HCT116 (cell line): ENCODE data around the gene FBXW8. TPM values are rescaled to one million over a fixed set of nuclear protein-coding genes. Genes with fewer than 3 reads are reported as not detected.

ENCODE experiments used
- ATAC-seq: fragments of 200-7000 bp; cut with Tn5 transposase; 2 replicates; pipeline ENCODE4 v1.9.1; 2020; ENCODE audit warnings: mild to moderate bottlenecking, moderate library complexity
- BruUV-seq: library from RNA; stranded (reverse); fragments of 400-500 nt; replicated peaks from 2 replicates; lab custom pipeline; 2021; lab: Mats Ljungman, UMichigan
- CTCF ChIA-PET: fragments of 300-600 bp; sonication (Branson Sonifier 250); formaldehyde crosslinking; loops from one replicate; lab custom pipeline; 2021; ENCODE audit warnings: antibody characterized with exemption; lab: Charles Lee
- POLR2A ChIA-PET: fragments of 300-600, 350-600 bp; sonication (Branson Sonifier 250); formaldehyde crosslinking; loops from one replicate; lab custom pipeline; 2021; ENCODE audit warnings: antibody characterized with exemption; lab: Charles Lee
- RAD21 ChIA-PET, 2 experiments: fragments of 300-600 bp; sonication (Branson Sonifier 250); formaldehyde crosslinking; loops; one replicate each; lab custom pipeline; 2023; ENCODE audit warnings: low total read pairs in 2 of 2; ENCODE audit not compliant: uncharacterized antibody in 2 of 2, unreplicated experiment in 2 of 2, low non-redundant PET in 1 of 2; lab: Charles Lee
- DNase-seq: peaks from one replicate; pipeline ENCODE4 v3.0.0-alpha.2; 2010; ENCODE audit warnings: low read depth, low spot score
- H2AFZ ChIP-seq: fragments of 200-600 bp; shearing (Covaris generic), sonication (generic); 2 replicates; pipeline ENCODE4 v1.6.1; 2017; ENCODE audit warnings: low read depth, mixed run types, mixed read lengths, antibody characterized with exemption, low read length; ENCODE audit not compliant: poor library complexity, severe bottlenecking
- H3K27ac ChIP-seq: 2 replicates; pipeline ENCODE4 v1.5.1; 2012; ENCODE audit warnings: low read depth, low read length
- H3K27me3 ChIP-seq: fragments of 200-600 bp; sonication (generic); 2 replicates; pipeline ENCODE4 v1.6.1; 2016; ENCODE audit warnings: mixed run types, low read length, mixed read lengths; ENCODE audit not compliant: insufficient read depth
- H3K36me3 ChIP-seq, 2 experiments: fragments of 200-500 bp in 1 of 2; fragments of 200-600 bp in 1 of 2; sonication (Bioruptor generic) in 1 of 2; sonication (generic) in 1 of 2; 2 replicates each; pipeline versions ENCODE4 v1.5.1 to v1.6.1; 2014 to 2016; ENCODE audit warnings: low read length in 2 of 2, inconsistent platforms in 1 of 2, mixed read lengths in 1 of 2, mixed run types in 1 of 2; ENCODE audit not compliant: insufficient read depth in 2 of 2, control insufficient read depth in 1 of 2
- H3K4me1 ChIP-seq, 2 experiments: fragments of 200-600 bp in 1 of 2; sonication (generic) in 1 of 2; 2 replicates each; pipeline versions ENCODE4 v1.5.1 to v1.6.1; 2012 to 2017; ENCODE audit warnings: low read length in 2 of 2, inconsistent platforms in 1 of 2, mild to moderate bottlenecking in 1 of 2, mixed read lengths in 1 of 2, mixed run types in 1 of 2, moderate library complexity in 1 of 2; ENCODE audit not compliant: insufficient read depth in 2 of 2, control insufficient read depth in 1 of 2
- H3K4me2 ChIP-seq: fragments of 200-600 bp; sonication (generic); 2 replicates; pipeline ENCODE4 v1.6.1; 2017; ENCODE audit warnings: mixed run types, low read length, mixed read lengths
- H3K4me3 ChIP-seq, 2 experiments: fragments of 200-600 bp in 1 of 2; sonication (generic) in 1 of 2; replicated peaks in 1 of 2; 2 replicates each; pipeline ENCODE4 v1.5.1; 2011 to 2016; ENCODE audit warnings: low read length in 2 of 2, control low read depth in 1 of 2, low read depth in 1 of 2, mild to moderate bottlenecking in 1 of 2, mixed read lengths in 1 of 2, mixed run types in 1 of 2
- H3K79me2 ChIP-seq: fragments of 200-600 bp; sonication (generic); 2 replicates; pipeline ENCODE4 v1.6.1; 2017; ENCODE audit warnings: mild to moderate bottlenecking, mixed run types, low read length, moderate library complexity, mixed read lengths; ENCODE audit not compliant: insufficient read depth
- H3K9ac ChIP-seq: fragments of 200-600 bp; sonication (generic); 2 replicates; pipeline ENCODE4 v1.6.1; 2016; ENCODE audit warnings: low read length, mixed read lengths
- H3K9me2 ChIP-seq: fragments of 200-600 bp; sonication (generic), shearing (Covaris generic); 2 replicates; pipeline ENCODE4 v1.6.1; 2017; ENCODE audit warnings: mixed run types, mild to moderate bottlenecking, moderate library complexity; ENCODE audit not compliant: insufficient read depth
- H3K9me3 ChIP-seq, 2 experiments: fragments of 200-500 bp in 1 of 2; fragments of 200-600 bp in 1 of 2; sonication (Bioruptor generic) in 1 of 2; sonication (generic) in 1 of 2; 2 replicates each; pipeline ENCODE4 v1.6.1; 2014 to 2017; ENCODE audit warnings: low read length in 2 of 2, mixed read lengths in 2 of 2, inconsistent platforms in 1 of 2, low read depth in 1 of 2, mild to moderate bottlenecking in 1 of 2, mixed run types in 1 of 2, moderate library complexity in 1 of 2; ENCODE audit not compliant: control insufficient read depth in 1 of 2, insufficient read depth in 1 of 2
- H4K20me1 ChIP-seq: fragments of 200-600 bp; sonication (generic), shearing (Covaris generic); 2 replicates; pipeline ENCODE4 v1.6.1; 2017; ENCODE audit warnings: mixed run types, mild to moderate bottlenecking, moderate library complexity; ENCODE audit not compliant: insufficient read depth
- CBX3 ChIP-seq: IDR thresholded peaks from 2 replicates; pipeline ENCODE4 v1.6.1; 2012; ENCODE audit warnings: low read depth
- SRF ChIP-seq: IDR thresholded peaks from 2 replicates; pipeline ENCODE4 v1.6.1; 2012; ENCODE audit warnings: low read depth
- TCF7L2 ChIP-seq: IDR thresholded peaks from 2 replicates; pipeline ENCODE4 v1.7.0; 2011; ENCODE audit warnings: borderline replicate concordance, inconsistent platforms; ENCODE audit not compliant: insufficient read depth, insufficient read length; ENCODE audit errors: extremely low read depth
- YY1 ChIP-seq: IDR thresholded peaks from 2 replicates; pipeline ENCODE4 v1.6.1; 2011; ENCODE audit warnings: low read length, low read depth, moderate library complexity, mild to moderate bottlenecking; ENCODE audit not compliant: insufficient replicate concordance; ENCODE audit errors: extremely low read depth
- ZFX ChIP-seq: fragments of 450-650 bp; IDR thresholded peaks from 2 replicates; pipeline ENCODE4 v1.6.1; 2017
- ZNF274 ChIP-seq: fragments of 200-500 bp; sonication (Bioruptor generic); IDR thresholded peaks from 2 replicates; pipeline ENCODE4 v1.6.1; 2014; ENCODE audit warnings: mild to moderate bottlenecking, low read depth, low read length, inconsistent platforms
- intact Hi-C: fragments of 100-400 bp; cut with micrococcal nuclease; formaldehyde crosslinking; loops from 2 replicates; pipeline ENCODE4 v1.10.0; 2022
- total RNA-seq: library from RNA; stranded (reverse); gene quantifications from one replicate; pipeline ENCODE4 v1.2.1, GENCODE V29; 2021; ENCODE audit not compliant: unreplicated experiment
- TF ChIP-seq, protein P1 (sequence below), 3 experiments: fragments of 200-600 bp in 1 of 3; sonication (generic) in 1 of 3; IDR thresholded peaks in 2 of 3; conservative IDR thresholded peaks in 1 of 3; 2 replicates each; pipeline ENCODE4 v1.5.1; 2012 to 2017; ENCODE audit warnings: low read depth in 2 of 3, low read length in 2 of 3, antibody characterized with exemption in 1 of 3, borderline replicate concordance in 1 of 3, control low read depth in 1 of 3, mild to moderate bottlenecking in 1 of 3, mixed read lengths in 1 of 3, mixed run types in 1 of 3, moderate library complexity in 1 of 3; ENCODE audit not compliant: insufficient read depth in 1 of 3
- TF ChIP-seq, protein P2 (sequence below): IDR thresholded peaks from 2 replicates; pipeline ENCODE4 v1.6.1; 2012
- TF ChIP-seq, protein P3 (sequence below): IDR thresholded peaks from 2 replicates; pipeline ENCODE4 v1.6.1; 2012; ENCODE audit warnings: low read depth

The FBXW8 gene
- total RNA-seq, 1 experiment from 2014 or later: 14.6 TPM

GRCh38 chr12:117068492-117068891, 157.7 kb downstream of the FBXW8 start:
- H3K4me2 ChIP-seq: no peak overlapping the region
- CTCF ChIA-PET: no interaction called here
- H3K27ac ChIP-seq: no peak overlapping the region
- no peaks in the 10 kb centered on the region for H3K4me1 ChIP-seq
- POLR2A ChIA-PET: no interaction called here
- H3K9ac ChIP-seq: no peak overlapping the region
- intact Hi-C loops: no loop called here
- no peaks in the 10 kb centered on the region for H3K9me3 ChIP-seq
- H3K36me3 ChIP-seq: no peaks in the 10 kb centered on the region
- no peaks in the 10 kb centered on the region for H4K20me1 ChIP-seq
- BruUV-seq: no TSS peak
- H3K9me2 ChIP-seq: no peaks in the 10 kb centered on the region
- ATAC-seq (no peak), DNase-seq (no peak)
- H3K79me2 ChIP-seq: no peaks in the 10 kb centered on the region
- no peaks in the 10 kb centered on the region for H3K27me3 ChIP-seq
- H2AFZ ChIP-seq: no peak overlapping the region
- TF ChIP-seq TCF7L2 (no peak), YY1 (no peak), CBX3 (no peak)
- TF ChIP-seq, protein P1, sequence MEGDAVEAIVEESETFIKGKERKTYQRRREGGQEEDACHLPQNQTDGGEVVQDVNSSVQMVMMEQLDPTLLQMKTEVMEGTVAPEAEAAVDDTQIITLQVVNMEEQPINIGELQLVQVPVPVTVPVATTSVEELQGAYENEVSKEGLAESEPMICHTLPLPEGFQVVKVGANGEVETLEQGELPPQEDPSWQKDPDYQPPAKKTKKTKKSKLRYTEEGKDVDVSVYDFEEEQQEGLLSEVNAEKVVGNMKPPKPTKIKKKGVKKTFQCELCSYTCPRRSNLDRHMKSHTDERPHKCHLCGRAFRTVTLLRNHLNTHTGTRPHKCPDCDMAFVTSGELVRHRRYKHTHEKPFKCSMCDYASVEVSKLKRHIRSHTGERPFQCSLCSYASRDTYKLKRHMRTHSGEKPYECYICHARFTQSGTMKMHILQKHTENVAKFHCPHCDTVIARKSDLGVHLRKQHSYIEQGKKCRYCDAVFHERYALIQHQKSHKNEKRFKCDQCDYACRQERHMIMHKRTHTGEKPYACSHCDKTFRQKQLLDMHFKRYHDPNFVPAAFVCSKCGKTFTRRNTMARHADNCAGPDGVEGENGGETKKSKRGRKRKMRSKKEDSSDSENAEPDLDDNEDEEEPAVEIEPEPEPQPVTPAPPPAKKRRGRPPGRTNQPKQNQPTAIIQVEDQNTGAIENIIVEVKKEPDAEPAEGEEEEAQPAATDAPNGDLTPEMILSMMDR (IDR thresholded peaks at IDR 0.05 in 2 of 3, conservative IDR thresholded peaks at IDR 0.05 in 1 of 3; ENCODE audit: borderline replicate concordance in 1 of 3, insufficient read depth in 1 of 3, low read depth in 2 of 3, low read length in 2 of 3): no peak
- TF ChIP-seq, protein P2, sequence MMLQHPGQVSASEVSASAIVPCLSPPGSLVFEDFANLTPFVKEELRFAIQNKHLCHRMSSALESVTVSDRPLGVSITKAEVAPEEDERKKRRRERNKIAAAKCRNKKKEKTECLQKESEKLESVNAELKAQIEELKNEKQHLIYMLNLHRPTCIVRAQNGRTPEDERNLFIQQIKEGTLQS: no peak
- RAD21 ChIA-PET: no interaction called here
- no peak overlapping the region for H3K4me3 ChIP-seq

GRCh38 chr12:117069101-117069797, 158.5 kb downstream of the FBXW8 start:
- POLR2A ChIA-PET: no interaction called here
- ATAC-seq: no peak

More at GRCh38 chr12:117069101-117069797, 158.5 kb downstream of the FBXW8 start:
- no peaks in the 10 kb centered on the region for H3K4me1 ChIP-seq
- H3K4me3 ChIP-seq: no peak overlapping the region
- H3K36me3 ChIP-seq: no peaks in the 10 kb centered on the region
- TF ChIP-seq, protein P3, sequence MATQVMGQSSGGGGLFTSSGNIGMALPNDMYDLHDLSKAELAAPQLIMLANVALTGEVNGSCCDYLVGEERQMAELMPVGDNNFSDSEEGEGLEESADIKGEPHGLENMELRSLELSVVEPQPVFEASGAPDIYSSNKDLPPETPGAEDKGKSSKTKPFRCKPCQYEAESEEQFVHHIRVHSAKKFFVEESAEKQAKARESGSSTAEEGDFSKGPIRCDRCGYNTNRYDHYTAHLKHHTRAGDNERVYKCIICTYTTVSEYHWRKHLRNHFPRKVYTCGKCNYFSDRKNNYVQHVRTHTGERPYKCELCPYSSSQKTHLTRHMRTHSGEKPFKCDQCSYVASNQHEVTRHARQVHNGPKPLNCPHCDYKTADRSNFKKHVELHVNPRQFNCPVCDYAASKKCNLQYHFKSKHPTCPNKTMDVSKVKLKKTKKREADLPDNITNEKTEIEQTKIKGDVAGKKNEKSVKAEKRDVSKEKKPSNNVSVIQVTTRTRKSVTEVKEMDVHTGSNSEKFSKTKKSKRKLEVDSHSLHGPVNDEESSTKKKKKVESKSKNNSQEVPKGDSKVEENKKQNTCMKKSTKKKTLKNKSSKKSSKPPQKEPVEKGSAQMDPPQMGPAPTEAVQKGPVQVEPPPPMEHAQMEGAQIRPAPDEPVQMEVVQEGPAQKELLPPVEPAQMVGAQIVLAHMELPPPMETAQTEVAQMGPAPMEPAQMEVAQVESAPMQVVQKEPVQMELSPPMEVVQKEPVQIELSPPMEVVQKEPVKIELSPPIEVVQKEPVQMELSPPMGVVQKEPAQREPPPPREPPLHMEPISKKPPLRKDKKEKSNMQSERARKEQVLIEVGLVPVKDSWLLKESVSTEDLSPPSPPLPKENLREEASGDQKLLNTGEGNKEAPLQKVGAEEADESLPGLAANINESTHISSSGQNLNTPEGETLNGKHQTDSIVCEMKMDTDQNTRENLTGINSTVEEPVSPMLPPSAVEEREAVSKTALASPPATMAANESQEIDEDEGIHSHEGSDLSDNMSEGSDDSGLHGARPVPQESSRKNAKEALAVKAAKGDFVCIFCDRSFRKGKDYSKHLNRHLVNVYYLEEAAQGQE: no peak
- no peak for TF ChIP-seq SRF
- TF ChIP-seq ZFX: no peak
- TF ChIP-seq ZNF274: no peak
- H3K9ac ChIP-seq: no peak overlapping the region
- H3K9me3 ChIP-seq: no peaks in the 10 kb centered on the region
- H2AFZ ChIP-seq: no peak overlapping the region
- CTCF ChIA-PET: no interaction called here
- no peak overlapping the region for H3K4me2 ChIP-seq
- H3K79me2 ChIP-seq: no peaks in the 10 kb centered on the region
- no peak for DNase-seq
- no TSS peak for BruUV-seq
- H3K27me3 ChIP-seq: no peaks in the 10 kb centered on the region
- H3K27ac ChIP-seq: no peak overlapping the region
- H3K9me2 ChIP-seq: no peaks in the 10 kb centered on the region
- RAD21 ChIA-PET: no interaction called here
- intact Hi-C loops: no loop called here
- no peaks in the 10 kb centered on the region for H4K20me1 ChIP-seq
